SH-SY5Y (cell line): ENCODE measurements around the gene ZCCHC24.

Experiments used
- GATA2 ChIP-seq: IDR thresholded peaks from 2 replicates; pipeline ENCODE4 v1.6.1; 2011; ENCODE audit warnings: mild to moderate bottlenecking, low read depth, low read length
- GATA3 ChIP-seq: IDR thresholded peaks from 2 replicates; pipeline ENCODE4 v1.6.1; 2011; ENCODE audit warnings: low read depth, mild to moderate bottlenecking, low read length, moderate library complexity

Gene ZCCHC24

GRCh38 chr10:79410315-79411094 is 34.9 kb downstream of the ZCCHC24 start:
- TF ChIP-seq GATA3 (no peak), GATA2 (no peak)

GRCh38 chr10:79409726-79410085 is 35.7 kb downstream of the ZCCHC24 start:
- no peak for TF ChIP-seq GATA2
- no peak for TF ChIP-seq GATA3

- TF ChIP-seq GATA3, result no peak
- no peak for TF ChIP-seq GATA2
Observed at GRCh38 chr10:79409038-79409725, 36.2 kb downstream of the ZCCHC24 start.

GRCh38 chr10:79407811-79408795 is 37.3 kb downstream of the ZCCHC24 start:
- TF ChIP-seq GATA2 (peak; percentile 35; the same call in 1 of the 2 replicates), GATA3 (no peak)

- TF ChIP-seq GATA2 (no peak), GATA3 (no peak)
Observed at GRCh38 chr10:79407423-79407796, 38.0 kb downstream of the ZCCHC24 start.

- TF ChIP-seq GATA2, result no peak
- TF ChIP-seq GATA3, result no peak
Observed at GRCh38 chr10:79406683-79407422, 38.6 kb downstream of the ZCCHC24 start.

- no peak for TF ChIP-seq GATA3
- no peak for TF ChIP-seq GATA2
Observed at GRCh38 chr10:79405995-79406515, 39.4 kb downstream of the ZCCHC24 start.

- no peak for TF ChIP-seq GATA3
- TF ChIP-seq GATA2, result no peak
Observed at GRCh38 chr10:79405221-79405994, 40.0 kb downstream of the ZCCHC24 start.

- TF ChIP-seq GATA2, result no peak
- TF ChIP-seq GATA3, result no peak
Observed at GRCh38 chr10:79404690-79405131, 40.7 kb downstream of the ZCCHC24 start.

- TF ChIP-seq GATA3 (no peak), GATA2 (no peak)
Observed at GRCh38 chr10:79404231-79404609, 41.2 kb downstream of the ZCCHC24 start.

GRCh38 chr10:79403441-79404230 is 41.8 kb downstream of the ZCCHC24 start:
- TF ChIP-seq GATA3 (no peak), GATA2 (no peak)

- no peak for TF ChIP-seq GATA3
- no peak for TF ChIP-seq GATA2
Observed at GRCh38 chr10:79402951-79403350, 42.5 kb downstream of the ZCCHC24 start.

- TF ChIP-seq GATA3, result no peak
- TF ChIP-seq GATA2, result no peak
Observed at GRCh38 chr10:79402625-79402946, 42.8 kb downstream of the ZCCHC24 start.
